ENCODE measurements around the gene PLEK.
A peak's percentile ranks its signal among the peaks of the same experiment; 100 is the strongest.
"Not testable (repeated sequence)": the region's sequence is repeated elsewhere in the genome, so short reads cannot be mapped to it uniquely, and the experiment has no call there.

Gene PLEK

GRCh38 chr2:68356599-68357239, 8.4 kb upstream of the PLEK start:
- no peak for DNase-seq

GRCh38 chr2:68357605-68358337, 7.3 kb upstream of the PLEK start:
- peak; percentile 62 to 72 for DNase-seq

- DNase-seq = no peak
Measured at GRCh38 chr2:68359889-68360288, 5.2 kb upstream of the PLEK start.

- DNase-seq = peak; percentile 84 to 86
Measured at GRCh38 chr2:68362069-68362468, 3.0 kb upstream of the PLEK start.

- peak in 1 of 2 donors; percentile 49 for DNase-seq
Measured at GRCh38 chr2:68362749-68363148, 2.3 kb upstream of the PLEK start.

- DNase-seq = peak; percentile 58 to 75
Measured at GRCh38 chr2:68363721-68364120, 1.4 kb upstream of the PLEK start.

- DNase-seq = peak; percentile 78 to 84
Measured at GRCh38 chr2:68366083-68366560, 1.0 kb downstream of the PLEK start.

GRCh38 chr2:68367953-68368653, 3.0 kb downstream of the PLEK start:
- DNase-seq = peak; percentile 84 to 91

- no peak for DNase-seq
Measured at GRCh38 chr2:68368654-68369336, 3.7 kb downstream of the PLEK start.

- no peak for DNase-seq
Measured at GRCh38 chr2:68369337-68369734, 4.3 kb downstream of the PLEK start.

GRCh38 chr2:68371138-68371537, 6.1 kb downstream of the PLEK start:
- DNase-seq = no peak

- DNase-seq = no peak
Measured at GRCh38 chr2:68371581-68371980, 6.5 kb downstream of the PLEK start.

GRCh38 chr2:68372485-68372884, 7.4 kb downstream of the PLEK start:
- no peak for DNase-seq

GRCh38 chr2:68374184-68374583, 9.1 kb downstream of the PLEK start:
- DNase-seq = no peak

GRCh38 chr2:68375582-68375981, 10.5 kb downstream of the PLEK start:
- DNase-seq = peak in 1 of 2 donors; percentile 58

GRCh38 chr2:68377137-68377780, 12.2 kb downstream of the PLEK start:
- peak in 1 of 2 donors; percentile 64 for DNase-seq

- not testable (repeated sequence) for DNase-seq
Measured at GRCh38 chr2:68378779-68379178, 13.7 kb downstream of the PLEK start.

GRCh38 chr2:68379184-68379708, 14.2 kb downstream of the PLEK start:
- no peak for DNase-seq

GRCh38 chr2:68383778-68384177, 18.7 kb downstream of the PLEK start:
- DNase-seq = peak in 1 of 2 donors; percentile 43

GRCh38 chr2:68384485-68385107, 19.5 kb downstream of the PLEK start:
- DNase-seq = no peak

GRCh38 chr2:68385220-68385906, 20.3 kb downstream of the PLEK start:
- peak; percentile 75 to 87 for DNase-seq
